PC-9 (cell line): ENCODE data around the gene USP28.

ENCODE experiments used
- EZH2 ChIP-seq: fragments of 200-600 bp; sonication (generic); IDR thresholded peaks from 2 replicates; pipeline ENCODE4 v1.8.0; 2017; ENCODE audit warnings: antibody characterized with exemption, low read depth
- TF ChIP-seq, protein P1 (sequence below): fragments of 200-600 bp; sonication (generic); conservative IDR thresholded peaks from 2 replicates; pipeline ENCODE4 v1.6.1; 2017; ENCODE audit warnings: mixed run types, antibody characterized with exemption, mild to moderate bottlenecking, moderate library complexity

DNA sequence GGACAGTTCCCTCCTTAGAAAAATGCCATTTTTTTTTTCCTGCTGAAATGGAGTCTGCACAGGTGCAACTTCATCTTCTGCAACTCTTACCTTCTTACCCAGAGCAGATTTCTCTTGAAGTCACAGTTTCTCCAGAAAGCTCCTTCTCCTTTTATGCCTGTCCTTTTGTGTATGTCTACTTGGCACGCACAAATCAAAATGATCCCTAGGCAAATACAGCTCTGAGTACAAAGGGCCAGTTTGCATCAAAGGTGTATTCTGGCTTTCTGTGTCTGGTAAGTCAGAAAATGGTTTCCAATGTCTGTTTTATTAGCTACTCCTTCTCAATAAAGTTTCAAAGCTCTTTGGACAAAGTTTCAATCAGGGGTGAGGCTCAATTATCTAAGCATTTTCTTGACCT lies 93.2 kb downstream of the USP28 start:
- no peak for TF ChIP-seq EZH2
- TF ChIP-seq, protein P1, sequence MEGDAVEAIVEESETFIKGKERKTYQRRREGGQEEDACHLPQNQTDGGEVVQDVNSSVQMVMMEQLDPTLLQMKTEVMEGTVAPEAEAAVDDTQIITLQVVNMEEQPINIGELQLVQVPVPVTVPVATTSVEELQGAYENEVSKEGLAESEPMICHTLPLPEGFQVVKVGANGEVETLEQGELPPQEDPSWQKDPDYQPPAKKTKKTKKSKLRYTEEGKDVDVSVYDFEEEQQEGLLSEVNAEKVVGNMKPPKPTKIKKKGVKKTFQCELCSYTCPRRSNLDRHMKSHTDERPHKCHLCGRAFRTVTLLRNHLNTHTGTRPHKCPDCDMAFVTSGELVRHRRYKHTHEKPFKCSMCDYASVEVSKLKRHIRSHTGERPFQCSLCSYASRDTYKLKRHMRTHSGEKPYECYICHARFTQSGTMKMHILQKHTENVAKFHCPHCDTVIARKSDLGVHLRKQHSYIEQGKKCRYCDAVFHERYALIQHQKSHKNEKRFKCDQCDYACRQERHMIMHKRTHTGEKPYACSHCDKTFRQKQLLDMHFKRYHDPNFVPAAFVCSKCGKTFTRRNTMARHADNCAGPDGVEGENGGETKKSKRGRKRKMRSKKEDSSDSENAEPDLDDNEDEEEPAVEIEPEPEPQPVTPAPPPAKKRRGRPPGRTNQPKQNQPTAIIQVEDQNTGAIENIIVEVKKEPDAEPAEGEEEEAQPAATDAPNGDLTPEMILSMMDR, result no peak
